Activated CD8-positive, alpha-beta memory T cell treated with anti-CD3 and anti-CD28 coated beads for 36 hours (primary cell): ENCODE measurements around the gene ZNF41. TPM values are rescaled to one million over a fixed set of nuclear protein-coding genes. Genes with fewer than 3 reads are reported as not detected.

ENCODE experiments used
- CTCF ChIA-PET: fragments of 350-600 bp; sonication (Branson Sonifier 250); formaldehyde crosslinking; loops from one replicate; lab custom pipeline; 2021; ENCODE audit warnings: antibody characterized with exemption; lab: Charles Lee
- POLR2A ChIA-PET: fragments of 350-600 bp; sonication (Branson Sonifier 250); formaldehyde crosslinking; loops from one replicate; lab custom pipeline; 2021; ENCODE audit warnings: antibody characterized with exemption; lab: Charles Lee
- total RNA-seq, 2 experiments: library from RNA; stranded (reverse); gene quantifications; one replicate each; pipeline ENCODE4 v1.2.3, GENCODE V29; 2021

Gene ZNF41
- total RNA-seq, 2 experiments from 2014 or later = 9.4 to 9.9 TPM

DNA sequence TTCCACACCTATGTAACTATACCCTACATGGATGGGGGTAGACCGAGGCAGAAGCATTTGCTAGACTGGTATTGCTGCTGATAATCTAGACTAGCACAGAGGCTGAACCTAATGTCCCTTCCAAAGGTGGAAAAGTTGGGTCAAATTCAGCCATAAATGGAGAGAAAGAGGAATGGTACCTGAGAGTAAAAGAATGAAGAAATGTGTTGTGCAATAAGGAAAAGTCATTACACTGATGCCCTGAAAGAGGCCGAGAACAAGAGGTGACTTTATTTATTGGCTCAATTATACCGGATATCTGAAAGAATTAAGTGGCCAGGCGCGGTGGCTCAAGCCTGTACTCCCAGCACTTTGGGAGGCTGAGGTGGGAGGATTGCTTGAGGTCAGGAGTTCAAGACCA lies 52.1 kb downstream of the ZNF41 start:
- CTCF ChIA-PET = no interaction called here
- POLR2A ChIA-PET = no interaction called here

DNA sequence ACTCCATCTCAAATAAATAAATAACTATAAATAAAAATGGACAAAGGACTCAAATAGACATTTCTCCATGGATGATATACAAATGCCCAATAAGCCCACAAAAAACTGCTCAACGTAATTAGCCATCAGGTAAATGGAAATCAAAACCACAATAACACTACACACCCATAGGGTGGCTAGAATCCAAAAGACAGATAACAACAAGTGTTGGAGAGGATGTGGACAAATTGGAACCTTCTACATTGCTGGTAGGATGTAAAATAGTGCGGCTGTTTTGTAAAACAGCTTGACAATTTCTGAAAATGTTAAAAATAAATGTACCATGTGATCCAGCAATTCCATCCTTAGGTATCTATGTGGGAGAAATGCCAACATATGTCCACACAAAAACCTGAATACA lies 60.6 kb downstream of the ZNF41 start:
- POLR2A ChIA-PET = no interaction called here
- CTCF ChIA-PET = no interaction called here

DNA sequence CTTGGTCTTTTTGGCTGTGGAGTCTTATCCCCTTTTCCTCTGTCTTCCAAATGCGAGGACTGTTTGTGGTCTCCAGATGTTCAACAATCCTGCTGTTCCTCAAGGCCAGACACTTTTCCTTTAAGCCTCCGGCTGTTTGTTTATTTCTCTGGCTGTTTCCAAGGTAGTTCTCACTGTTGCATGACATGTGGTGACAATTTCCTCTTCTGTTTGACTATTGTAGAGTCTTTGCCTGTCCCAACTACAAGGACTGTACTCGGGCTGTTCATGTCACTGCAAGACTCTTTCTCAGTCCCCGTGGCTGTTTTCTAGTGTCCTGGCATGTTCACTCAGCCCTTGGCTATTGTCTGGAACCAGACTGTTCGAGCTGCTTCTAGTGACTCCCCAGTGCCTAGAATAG lies 62.1 kb downstream of the ZNF41 start:
- POLR2A ChIA-PET = interaction anchor here (0.6 kb wide), 1 partner anchor 150 kb away, joined by 5 read pairs; no protein-coding TSS in a partner anchor
- CTCF ChIA-PET = no interaction called here

- ChIA-PET POLR2A (interaction anchor here (0.6 kb wide), 1 partner anchor 151 kb away, joined by 5 read pairs; no protein-coding TSS in a partner anchor), CTCF (no interaction called here)
Measured at GRCh38 chrX:47420265-47420664, 62.8 kb downstream of the ZNF41 start.

DNA sequence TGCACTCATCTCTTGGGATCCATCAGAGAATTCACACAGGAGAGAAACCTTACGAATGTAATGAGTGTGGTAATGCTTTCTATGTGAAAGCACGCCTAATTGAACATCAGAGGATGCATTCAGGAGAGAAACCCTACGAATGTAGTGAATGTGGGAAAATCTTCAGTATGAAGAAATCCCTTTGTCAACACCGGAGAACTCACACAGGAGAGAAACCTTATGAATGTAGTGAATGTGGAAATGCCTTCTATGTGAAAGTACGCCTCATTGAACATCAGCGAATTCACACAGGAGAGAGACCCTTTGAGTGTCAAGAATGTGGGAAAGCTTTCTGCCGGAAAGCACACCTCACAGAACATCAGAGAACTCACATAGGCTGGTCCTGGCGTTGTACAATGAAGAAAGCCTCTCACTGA lies 69.8 kb downstream of the ZNF41 start:
- CTCF ChIA-PET = no interaction called here
- POLR2A ChIA-PET = no interaction called here

Other genes with a start within 250 kb of the ZNF41 start
- under 1 TPM; 0.72 to 0.96 TPM for gene ZNF157, start 112.6 kb downstream of the ZNF41 start, total RNA-seq
- gene ARAF, start 78.0 kb upstream of the ZNF41 start, total RNA-seq = 10 to 100 TPM; 69.8 to 75.9 TPM
- 1 to 10 TPM; 4.0 to 4.1 TPM for gene TIMP1, start 99.2 kb upstream of the ZNF41 start, total RNA-seq
- under 1 TPM; 0.27 to 0.84 TPM for gene SYN1, start 136.6 kb upstream of the ZNF41 start, total RNA-seq
- 1 to 10 TPM in 1 of 2 experiments, under 1 TPM in 1; 0.61 to 1.3 TPM for gene CFP, start 146.7 kb upstream of the ZNF41 start, total RNA-seq
- gene ELK1, start 167.3 kb upstream of the ZNF41 start, total RNA-seq = 10 to 100 TPM; 63.4 to 67.7 TPM
- 100 to 1,000 TPM; 152 to 172 TPM for gene UXT, start 176.0 kb upstream of the ZNF41 start, total RNA-seq